Cerebellar cortex (tissue), 1 donor: ENCODE data around the gene FBXO24.
A peak's percentile ranks its signal among the peaks of the same experiment; 100 is the strongest.
"Not testable (repeated sequence)": the region's sequence is repeated elsewhere in the genome, so short reads cannot be mapped to it uniquely, and the experiment has no call there.

Experiments
- DNase-seq: peaks from one replicate; pipeline ENCODE4 v3.0.0-alpha.2; 2015; ENCODE audit warnings: low spot score

The FBXO24 gene

DNA sequence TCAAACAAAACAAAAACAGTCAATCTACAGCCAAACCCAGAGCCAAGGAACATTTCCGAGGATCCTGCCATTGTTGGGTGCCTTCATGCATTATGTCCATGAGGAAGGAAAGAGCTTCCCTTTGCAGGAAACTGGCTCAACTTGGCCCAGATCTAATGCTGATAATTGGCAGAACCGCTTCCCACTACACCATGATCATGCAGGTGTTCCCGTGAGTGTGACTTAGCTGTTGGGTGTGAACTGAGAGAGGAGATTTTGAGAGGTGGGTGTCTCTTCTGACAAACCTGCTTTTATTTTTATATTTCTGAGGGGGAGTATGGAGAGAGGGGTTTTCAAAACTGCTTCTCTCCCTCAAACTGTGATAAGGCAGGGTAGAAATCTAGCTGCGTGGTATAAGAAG lies 27.0 kb upstream of the FBXO24 start:
- DNase-seq: no peak

DNA sequence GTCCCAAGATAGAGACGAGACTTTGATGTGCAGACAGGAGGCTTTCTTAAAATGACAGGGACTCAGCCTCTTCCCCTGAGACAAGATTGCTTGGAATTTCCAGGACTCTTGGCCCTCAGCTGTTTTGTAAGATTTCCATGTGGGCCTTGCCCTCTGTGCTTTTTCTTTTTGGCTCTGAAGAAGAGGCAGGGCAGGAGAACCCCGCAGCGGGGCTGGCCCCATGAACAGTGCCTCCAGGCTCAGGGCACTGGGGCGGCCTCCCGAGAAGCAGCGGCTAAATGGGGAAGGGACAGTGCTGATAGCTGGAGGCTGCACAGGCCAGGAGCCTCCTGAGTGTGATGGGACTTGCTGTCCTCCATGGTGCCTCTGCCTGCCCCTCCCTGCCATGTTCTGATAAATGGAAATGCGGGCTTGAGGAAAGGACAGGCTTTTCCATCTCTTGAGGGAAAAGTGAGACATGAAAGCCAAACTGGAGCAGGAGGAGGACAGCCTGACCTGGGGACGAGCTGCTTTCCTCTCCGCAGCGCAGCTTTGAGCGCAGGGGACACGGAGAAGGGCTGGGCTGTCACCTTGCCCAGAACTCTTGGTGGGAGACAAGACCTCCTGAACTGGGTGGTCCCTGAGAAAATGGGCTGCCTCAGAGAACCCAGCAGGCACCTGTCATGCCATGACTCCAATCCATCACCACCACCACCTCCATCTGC lies 24.5 kb upstream of the FBXO24 start:
- DNase-seq: no peak

DNA sequence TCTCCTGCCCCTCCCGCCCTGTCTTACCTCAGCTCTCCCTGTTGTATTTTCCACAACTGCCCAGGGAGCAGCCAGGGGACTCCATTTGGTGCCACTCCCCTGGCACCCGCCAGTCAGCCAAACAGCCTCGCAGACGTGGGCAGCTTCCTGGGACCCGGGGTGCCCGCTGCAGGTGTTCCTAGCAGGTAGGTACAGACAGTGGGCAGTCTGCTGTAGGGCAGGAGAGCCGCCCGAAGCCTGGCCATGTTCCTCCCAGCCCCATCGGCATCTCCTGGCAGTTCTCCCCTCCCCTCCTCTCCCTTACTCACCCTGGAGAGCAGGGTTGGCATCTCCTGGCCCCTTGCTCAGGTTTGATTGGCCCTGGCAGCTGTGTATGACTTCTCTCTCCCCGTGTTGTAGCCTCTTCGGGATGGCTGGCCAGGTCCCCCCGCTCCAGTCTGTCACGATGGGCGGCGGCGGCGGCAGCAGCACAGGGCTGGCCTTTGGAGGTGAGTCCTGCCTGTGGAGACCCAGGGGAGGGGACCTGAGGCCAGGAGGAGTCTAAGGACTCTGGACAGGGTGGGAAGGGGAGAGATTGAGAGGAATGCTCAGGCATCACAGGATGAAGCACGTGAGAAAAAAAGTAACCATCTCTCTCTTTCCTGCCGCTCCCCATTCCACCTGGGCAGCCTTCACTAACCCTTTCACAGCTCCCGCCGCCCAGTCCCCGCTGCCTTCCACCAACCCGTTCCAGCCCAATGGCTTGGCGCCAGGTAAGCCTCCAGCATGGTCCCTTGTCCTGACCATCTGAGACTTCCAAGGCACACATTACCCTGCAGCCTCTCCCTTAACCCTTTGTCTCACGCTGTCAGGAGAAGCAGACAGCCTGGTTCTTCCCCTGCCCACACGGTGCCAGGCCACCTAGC lies 23.7 kb upstream of the FBXO24 start:
- peak; percentile 61 for DNase-seq

DNA sequence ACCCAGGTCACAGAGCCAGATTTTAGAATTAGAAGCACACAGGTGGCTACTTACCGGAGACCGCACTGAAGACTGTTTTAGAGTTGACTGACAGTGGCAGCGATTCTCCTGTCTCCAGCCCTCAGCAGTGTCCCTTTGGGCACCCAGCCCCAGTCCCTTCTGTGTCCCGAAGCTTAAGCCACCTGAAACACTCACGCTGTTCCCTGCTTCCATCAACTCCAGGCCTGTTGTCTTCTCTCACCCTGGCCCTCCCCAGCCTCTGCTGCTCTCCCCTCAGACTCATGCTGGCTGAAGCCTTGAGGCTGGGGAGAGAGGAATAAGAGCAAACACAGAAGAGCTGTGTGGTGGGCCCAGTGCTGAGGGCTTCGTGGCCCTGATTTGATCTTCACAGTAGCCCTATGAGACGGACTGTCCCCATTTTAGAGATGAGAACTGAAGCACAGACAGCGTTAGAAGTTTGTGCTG lies 23.0 kb upstream of the FBXO24 start:
- DNase-seq: no peak

DNA sequence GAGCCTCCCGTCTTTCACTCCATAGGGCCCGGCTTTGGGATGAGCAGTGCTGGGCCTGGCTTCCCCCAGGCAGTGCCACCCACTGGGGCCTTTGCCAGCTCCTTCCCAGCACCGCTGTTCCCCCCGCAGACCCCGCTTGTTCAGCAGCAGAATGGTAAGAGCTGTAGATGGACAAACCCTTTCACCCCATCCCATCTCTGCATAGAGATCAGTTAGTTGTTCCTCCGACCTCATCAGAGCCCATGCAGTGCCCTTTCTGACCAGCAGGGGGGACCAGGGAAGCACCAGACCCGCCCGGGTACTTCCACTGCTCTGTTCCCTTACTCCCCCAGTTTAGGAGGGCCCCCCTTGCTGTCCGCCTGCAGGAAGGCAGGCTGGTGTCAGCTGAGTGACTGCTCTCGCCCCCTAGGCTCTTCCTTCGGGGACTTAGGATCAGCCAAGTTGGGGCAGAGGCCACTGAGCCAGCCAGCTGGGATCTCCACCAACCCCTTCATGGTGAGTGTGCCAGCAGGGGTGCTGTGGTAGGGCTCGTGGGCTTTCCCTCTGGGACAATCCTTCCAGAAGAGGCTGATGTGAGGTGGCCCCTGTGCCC lies 22.2 kb upstream of the FBXO24 start:
- DNase-seq: peak; percentile 75

DNA sequence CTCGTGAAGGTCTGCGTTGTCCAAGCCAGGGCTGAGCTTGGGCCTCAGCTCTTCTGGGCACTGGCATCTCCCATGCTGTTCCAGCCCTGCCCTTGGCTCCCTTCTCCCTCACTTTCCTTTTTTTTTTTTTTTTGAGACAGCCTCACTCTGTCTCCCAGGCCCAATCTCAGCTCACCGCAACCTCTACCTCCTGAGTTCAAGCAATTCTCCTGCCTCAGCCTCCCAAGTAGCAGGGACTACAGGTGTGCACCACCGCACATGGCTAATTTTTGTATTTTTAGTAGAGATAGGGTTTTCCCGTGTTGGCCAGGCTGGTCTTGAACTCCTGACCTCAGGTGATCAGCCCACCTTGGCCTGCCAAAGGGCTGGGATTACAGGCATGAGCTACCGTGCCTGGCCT lies 21.7 kb upstream of the FBXO24 start:
- DNase-seq: not testable (repeated sequence)

DNA sequence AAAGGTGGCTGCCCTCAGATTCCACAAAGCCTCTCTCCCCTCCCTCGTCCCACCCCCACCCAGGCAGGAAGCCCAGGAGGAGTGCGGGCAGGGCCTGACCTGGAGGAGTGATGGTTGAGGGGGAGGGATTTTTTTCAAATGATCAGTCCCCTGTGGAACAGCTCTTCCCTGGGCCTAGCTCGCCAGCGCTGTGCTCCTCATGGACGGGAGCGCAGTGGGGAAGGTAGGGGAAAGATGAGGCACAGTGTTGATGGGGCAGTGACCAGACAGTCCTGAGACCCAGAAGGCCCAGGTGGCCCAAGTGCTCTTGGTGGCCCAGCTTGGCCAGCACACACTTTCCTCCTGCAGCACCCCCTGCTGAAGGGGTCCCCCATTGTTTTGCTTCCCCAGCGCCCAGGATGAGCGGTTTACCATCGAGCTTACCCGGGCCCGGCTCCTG lies 21.0 kb upstream of the FBXO24 start:
- DNase-seq: no peak

DNA sequence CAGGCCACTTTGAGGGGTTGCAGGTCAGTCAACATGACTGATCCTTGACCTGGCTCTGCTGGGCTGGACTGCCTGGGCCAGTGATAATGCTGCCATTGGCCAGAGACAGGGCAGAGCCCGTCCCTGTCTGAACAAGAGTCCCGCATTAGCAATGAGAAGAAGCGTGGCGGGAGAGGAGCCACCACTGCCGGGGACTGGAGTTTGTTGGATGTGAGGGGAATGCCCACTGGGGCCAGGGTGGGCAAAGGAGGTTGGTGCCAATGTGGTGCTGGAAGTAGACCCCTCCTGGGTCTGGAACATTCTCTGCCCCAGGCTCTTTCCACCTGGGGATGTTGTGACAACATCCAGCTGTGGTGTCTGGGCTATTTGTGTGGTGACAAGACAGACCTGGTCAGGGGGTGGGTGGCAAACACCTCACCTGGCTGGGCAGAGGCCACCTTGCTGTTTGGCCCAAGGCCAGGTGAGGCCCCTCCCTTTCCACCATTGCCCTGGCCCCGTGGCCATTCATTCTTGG lies 20.1 kb upstream of the FBXO24 start:
- DNase-seq: no peak

DNA sequence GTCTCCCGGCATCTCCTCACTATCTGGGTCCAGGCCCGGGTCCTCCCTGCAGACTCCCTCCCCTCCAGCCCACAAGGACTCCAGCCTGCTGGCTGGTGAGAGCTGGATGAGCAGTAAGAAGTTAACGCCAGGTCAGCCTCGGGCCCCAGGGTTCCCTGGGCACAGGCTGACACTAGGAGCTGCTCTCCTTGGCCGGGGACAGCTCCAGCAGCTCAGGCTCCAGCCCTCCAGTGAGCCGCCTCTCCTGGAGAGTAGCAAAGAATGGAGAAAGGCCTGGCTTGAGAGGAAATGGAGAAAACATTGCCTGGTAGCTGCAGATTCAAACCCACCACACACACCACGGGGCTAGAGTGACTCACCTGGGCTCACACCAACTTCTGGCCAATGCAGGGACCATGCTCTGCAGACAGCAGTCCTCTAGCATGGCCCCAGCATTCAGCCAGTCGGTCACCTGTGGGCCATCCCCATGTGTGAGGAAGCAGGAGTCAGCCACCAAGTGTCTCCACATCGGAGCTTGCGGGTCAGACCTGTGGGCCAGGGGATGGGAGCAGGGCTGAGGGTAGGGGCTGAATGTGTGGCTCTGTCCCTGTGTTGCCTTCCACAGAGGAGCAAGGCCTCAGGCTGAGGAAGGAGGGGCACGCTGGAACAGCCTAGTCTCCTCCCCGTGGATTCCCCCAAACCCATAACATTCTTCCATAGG lies 18.9 kb upstream of the FBXO24 start:
- no peak for DNase-seq

DNA sequence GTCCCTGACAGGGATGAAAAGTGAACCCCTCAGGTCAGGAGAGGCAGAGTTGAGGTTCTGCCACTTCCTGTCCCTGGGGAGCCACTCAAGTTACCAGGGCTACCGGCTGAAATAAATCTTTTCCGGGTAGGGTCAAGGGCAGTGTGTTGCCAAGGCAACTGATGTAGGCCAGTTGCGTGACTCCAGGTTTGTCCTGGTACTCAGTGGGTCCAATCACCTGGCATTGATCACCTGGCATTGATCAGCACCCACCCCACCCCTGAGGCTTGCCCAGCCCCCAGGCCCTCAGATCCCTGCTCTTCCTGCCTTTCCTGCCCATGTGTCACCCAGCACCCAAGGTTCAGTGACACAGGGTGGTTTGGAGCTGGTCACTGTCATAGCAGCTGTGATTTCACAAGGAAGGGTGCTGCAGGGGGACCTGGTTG lies 18.4 kb upstream of the FBXO24 start:
- DNase-seq: no peak

DNA sequence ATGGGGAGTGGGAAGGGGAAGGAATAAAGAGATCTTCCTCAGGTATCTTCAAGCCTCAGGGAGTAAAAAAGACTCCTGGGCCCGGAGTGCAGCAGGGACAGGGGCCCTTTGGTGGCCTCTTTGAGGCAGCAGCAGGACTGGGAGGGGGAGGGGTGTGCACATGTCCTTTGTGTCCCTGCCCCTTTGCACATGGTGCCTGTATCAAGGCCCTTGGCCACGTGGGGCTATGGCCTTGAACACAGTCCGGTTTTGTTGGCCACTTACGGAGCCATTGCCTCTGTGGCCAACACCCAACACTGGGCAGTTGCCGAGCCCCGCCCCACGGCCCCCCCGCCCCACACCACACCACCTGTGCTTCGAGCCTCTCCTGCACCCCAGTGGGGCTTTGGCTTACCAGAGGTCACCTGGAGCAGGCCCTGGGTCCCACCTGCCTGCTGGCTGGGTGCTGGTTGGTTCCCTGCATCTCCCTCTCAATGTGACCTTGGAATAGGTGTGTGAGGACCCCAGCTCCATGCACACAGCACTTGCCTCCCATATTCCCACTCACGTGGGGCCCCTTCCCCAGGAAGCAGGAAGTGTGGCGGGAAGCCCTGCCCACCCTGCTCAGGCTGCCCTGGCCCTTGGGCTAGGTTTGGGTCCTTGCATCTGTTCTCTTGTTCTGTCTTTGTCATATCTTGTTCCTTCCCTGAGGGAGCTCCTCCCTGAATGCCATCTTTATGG lies 17.8 kb upstream of the FBXO24 start:
- DNase-seq: peak; percentile 49

DNA sequence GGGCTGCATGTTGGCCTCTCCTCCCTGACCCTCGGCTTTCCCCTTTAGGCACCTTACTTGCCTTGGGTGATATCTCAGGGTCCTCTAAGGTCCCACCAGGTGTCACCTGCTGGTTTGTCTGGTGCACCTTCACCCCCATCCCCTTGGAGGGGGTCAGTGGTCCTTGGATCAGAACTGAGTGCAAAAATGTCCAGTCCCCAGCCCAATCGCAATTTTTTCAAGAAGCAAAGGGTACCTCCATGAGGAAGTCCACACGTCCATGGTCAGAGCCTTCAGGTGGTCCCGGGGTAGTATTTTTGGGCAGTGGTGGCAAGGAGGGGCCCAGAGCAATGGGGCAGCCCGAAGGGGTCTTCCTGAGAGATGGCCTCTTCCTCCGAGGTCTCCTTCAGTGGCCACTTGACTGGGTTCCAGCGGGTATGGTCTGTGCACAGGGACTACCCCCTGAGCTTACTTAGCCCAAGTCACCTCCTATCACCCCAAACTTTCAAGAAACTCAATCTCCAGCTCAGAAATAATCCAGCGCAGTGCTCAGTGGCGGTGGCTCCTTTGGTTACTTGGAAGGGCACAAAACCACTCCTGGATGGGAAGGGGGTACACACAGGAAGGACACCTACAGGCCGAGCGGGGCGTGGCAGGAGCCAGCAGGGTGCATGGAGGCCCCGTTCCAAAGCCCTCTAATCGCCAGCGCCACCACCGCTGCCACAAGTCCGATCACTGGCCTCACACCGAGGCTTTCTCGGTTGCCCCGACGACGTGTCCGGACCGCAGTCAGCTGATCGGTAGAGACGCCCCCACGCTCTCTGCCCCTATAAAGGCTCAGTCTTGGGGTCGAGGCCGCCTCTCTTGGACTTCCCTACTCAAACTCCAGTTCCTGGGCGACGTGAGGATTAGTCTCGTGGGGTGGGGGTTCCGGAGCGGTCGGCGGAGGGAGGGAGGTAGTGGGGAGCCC lies 17.0 kb upstream of the FBXO24 start:
- DNase-seq: peak; percentile 86

DNA sequence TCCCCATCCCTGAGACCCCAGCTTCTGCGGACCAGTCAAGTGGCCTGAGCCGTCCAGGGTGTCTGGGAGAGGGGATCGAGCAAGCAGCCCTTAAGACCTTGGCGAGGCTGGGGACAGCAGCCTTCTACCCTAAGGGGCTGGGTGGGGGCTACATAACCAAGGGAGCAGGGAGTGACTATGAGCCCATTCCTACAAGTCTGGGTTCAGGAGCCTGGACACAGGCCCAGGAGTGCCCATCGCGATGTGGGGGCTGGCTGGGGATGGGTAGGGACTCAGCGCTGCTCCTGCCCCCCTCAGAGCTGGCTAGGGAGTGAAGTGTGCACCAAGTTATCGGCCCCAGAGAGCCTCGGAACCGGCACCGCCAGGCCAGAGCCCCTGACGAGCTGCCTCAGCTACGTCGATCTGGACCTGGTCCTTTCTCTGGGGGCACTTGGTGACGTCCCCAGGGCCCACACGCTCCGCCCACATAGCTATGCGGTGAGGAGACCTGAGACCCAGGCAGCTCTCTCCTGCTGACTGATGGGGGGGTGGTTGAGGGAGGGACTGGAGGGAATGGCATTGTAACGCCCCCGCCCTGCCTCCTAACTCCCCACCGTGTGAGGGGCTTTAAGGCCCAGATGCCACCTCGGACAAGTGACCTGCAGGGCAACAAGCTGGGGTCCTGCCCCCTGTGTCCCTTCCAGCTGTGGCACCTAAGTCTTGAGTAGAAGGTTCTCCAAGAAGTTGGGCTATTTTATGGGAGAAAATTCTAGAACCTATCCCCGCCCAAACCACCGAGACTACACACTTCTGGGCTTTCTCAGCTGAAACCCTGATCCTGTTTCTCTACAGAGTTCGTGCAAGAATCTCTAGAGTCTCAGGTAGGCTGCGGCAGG lies 14.9 kb upstream of the FBXO24 start:
- peak; percentile 77 for DNase-seq

DNA sequence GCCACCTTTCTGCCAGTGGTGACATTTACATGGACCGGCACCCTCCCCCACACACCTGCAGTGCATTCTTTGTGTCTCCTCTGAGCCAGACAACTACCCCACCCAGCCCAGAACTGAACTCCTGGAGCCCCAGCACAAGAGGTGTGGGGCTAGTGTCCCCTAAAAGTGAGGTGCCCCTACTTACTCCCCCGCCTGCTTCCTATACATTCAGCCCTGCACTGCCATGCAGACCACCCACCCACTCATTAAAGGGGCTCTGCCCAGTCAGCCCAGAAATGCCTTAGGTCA lies 14.4 kb upstream of the FBXO24 start:
- DNase-seq: no peak

DNA sequence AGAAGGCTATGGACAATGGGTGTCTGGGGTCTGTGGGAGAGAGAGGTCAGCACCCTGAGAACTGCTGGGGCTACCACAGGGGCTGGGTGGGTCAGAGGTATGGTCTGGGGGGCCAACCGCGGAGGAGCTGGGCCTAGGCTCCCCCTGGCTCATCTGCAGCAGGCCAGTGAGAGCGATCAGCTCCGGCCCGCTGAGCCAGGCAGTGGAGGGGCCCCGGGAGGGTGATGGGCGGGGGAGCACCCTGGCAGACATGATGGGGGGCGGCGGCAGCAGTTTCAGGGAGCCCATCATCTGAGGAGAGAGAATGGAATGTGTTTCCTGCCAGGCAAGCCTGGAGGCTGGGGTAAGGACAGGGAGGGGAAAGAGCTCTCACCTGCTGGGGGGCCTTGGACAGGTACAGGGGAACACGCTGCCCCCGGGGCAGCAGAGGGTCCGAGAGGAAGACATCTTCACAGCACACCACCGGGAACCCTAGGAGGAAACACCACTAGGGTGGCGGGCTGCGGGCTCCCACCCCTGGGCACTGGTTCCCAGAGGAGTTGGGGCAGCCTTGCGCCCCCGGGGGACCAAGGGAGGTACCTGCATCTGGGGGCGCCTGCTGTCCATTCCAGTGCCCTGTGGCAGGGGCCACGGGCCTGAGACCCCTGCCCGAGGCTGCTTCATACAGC lies 13.7 kb upstream of the FBXO24 start:
- no peak for DNase-seq

DNA sequence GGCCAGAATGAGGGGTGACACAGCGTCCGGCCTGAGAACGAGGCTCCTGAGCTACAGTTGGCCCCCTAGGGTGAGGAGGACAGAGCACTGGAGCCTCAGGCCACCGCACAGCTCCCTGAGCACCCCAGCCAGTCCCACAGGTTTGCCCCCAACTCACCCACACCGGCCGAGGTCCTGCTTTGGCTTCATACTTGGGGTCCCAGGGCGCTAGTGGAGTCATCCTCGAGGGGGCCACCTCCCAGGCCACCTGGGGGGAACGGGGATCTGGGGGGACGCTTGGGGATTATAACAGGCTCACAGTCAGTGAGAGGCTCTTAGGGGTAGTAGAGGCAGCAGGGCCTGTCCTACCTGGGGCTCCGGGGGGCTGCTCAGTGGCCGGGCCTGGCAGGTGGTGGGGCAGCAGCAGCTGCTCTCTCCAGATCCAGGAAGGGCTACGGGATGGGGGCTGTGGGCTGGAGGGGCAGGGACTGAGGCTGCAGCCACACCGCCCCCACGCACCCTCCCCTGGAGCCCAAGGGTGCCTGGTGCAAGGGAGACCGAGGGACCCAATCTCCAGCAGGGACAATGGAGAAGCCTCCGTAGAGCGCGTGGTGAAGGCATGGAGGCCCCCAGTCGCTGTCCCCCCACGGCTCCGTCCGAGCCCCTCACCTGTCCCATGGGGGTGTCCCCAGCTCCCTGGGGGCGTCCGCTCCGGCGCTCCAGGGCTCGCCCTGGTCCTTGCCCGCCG lies 13.0 kb upstream of the FBXO24 start:
- DNase-seq: no peak

DNA sequence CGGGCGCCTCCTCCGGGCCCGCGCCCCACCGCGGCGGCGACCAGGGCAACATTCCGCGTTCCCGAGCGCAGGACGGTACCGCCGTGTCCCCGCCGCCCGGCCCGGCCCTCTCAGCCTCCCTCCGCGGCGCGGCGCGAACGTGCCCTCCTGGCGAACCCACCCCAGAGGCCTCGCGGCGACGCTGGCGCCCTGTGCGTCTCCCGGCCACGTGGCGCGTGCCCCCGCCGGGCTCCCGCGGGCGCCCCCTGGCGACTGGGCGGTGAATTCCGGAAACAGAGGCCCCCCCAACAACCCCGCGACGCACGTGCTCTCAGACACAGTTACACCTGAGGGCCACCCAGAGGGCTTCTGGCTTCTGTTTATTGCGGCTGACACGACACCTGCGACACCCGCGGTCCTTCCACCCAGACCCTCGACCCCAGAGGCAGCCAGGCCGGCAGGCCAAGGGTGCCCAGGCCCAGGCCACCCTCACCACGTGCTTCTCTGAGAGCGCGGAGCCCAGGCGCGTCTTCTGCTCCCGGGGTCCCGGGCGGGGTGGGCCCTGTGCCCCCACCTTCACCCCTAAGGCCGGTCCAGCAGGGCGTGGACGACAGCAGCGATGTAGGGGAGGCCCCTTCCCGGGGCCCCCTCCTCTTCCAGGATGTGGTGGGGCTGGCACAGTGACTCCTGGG lies 12.3 kb upstream of the FBXO24 start, which contains the start of gene SAP25:
SAP25 (minus strand) TSS at position 210 of the 671 bp plus-strand sequence; CDS start at position 52, 158 bp downstream.
- DNase-seq: no peak
